Tibial nerve (tissue), 4 donors: Measurements from ENCODE around the gene ZMIZ2. TPM values are rescaled to one million over a fixed set of nuclear protein-coding genes. Genes with fewer than 3 reads are reported as not detected.

Source experiments
- DNase-seq, 2 donors: peaks; one replicate each; pipeline ENCODE4 v3.0.0-alpha.2; 2019; ENCODE audit warnings: low spot score in 2 of 2
- H3K27ac ChIP-seq, 4 donors: fragments of 200-600 bp; sonication (generic) in 3 of 4; one replicate each; pipeline ENCODE4 v1.5.1; 2017 to 2019; ENCODE audit warnings: mild to moderate bottlenecking in 1 of 4
- H3K27me3 ChIP-seq, 2 donors: fragments of 200-600 bp; sonication (generic) in 1 of 2; one replicate each; pipeline versions ENCODE4 v1.5.1 to v1.6.0; 2017 to 2019
- H3K36me3 ChIP-seq, 3 donors: fragments of 200-600 bp; sonication (generic); one replicate each; pipeline ENCODE4 v1.5.1; 2018 to 2019
- H3K4me1 ChIP-seq, 4 donors: fragments of 200-600 bp; sonication (generic) in 3 of 4; one replicate each; pipeline ENCODE4 v1.5.1; 2017 to 2019
- H3K4me3 ChIP-seq, 4 donors: fragments of 200-600 bp; sonication (generic) in 3 of 4; one replicate each; pipeline ENCODE4 v1.5.1; 2017 to 2019; ENCODE audit warnings: mild to moderate bottlenecking in 1 of 4, moderate library complexity in 1 of 4
- H3K9me3 ChIP-seq, 4 donors: fragments of 200-600 bp; sonication (generic) in 3 of 4; one replicate each; pipeline ENCODE4 v1.5.1; 2017 to 2019
- CTCF ChIP-seq, 5 experiments: fragments of 200-600 bp in 3 of 5; fragments of 450-650 bp in 2 of 5; sonication (generic) in 3 of 5; IDR thresholded peaks; one replicate each; pipeline ENCODE4 v1.5.1; 2016 to 2019; ENCODE audit warnings: antibody characterized with exemption in 5 of 5, mild to moderate bottlenecking in 3 of 5, moderate library complexity in 2 of 5
- EP300 ChIP-seq, 2 donors: sonication (generic); formaldehyde crosslinking; IDR thresholded peaks; one replicate each; pipeline ENCODE4 v1.6.1; 2017; ENCODE audit warnings: antibody characterized with exemption in 2 of 2, mild to moderate bottlenecking in 1 of 2
- POLR2A ChIP-seq, 2 donors: fragments of 450-650 bp; IDR thresholded peaks; one replicate each; pipeline ENCODE4 v1.6.1; 2017; ENCODE audit warnings: antibody characterized with exemption in 2 of 2, mild to moderate bottlenecking in 2 of 2, moderate library complexity in 2 of 2
- WGBS, 2 donors: methylation state at CpG; one replicate each; pipeline ENCODE4 v1.1.5; 2018; 5-methylcytosine and 5-hydroxymethylcytosine counted together
- total RNA-seq, 4 donors: library from RNA; depleted of rRNA; stranded (reverse); fragments of >200 nt; gene quantifications; one replicate each; pipeline ENCODE4 v1.1.0, GENCODE V29; 2016

ZMIZ2 gene
- total RNA-seq, 4 donors from 2014 or later: 24.7 to 48.9 (median 32.7) TPM

GRCh38 chr7:44709945-44710596 lies 38.6 kb upstream of the ZMIZ2 start:
- DNase-seq: no peak
- Histone ChIP-seq H3K9me3 (no peaks in the 10 kb centered on the region), H3K27ac (no peak overlapping the region), H3K27me3 (no peaks in the 10 kb centered on the region), H3K4me3 (no peak overlapping the region), H3K36me3 (peaks cover 0 to 49% (median 10%) of the 10 kb centered on the region in 3 donors), H3K4me1 (no peaks in the 10 kb centered on the region)
- 84 to 89% methylated on average over 10 of the region's 10 CpGs for WGBS, 2 donors
- no peak for TF ChIP-seq EP300 (IDR thresholded peaks at IDR 0.05)
- no peak for TF ChIP-seq POLR2A (IDR thresholded peaks at IDR 0.05)
- TF ChIP-seq CTCF (IDR thresholded peaks at IDR 0.05): no peak

- no peaks in the 10 kb centered on the region for H3K27me3 ChIP-seq
- H3K9me3 ChIP-seq: no peaks in the 10 kb centered on the region
- no peak overlapping the region for H3K4me3 ChIP-seq
- no peak overlapping the region for H3K27ac ChIP-seq
- peaks cover 0 to 37% (median 10%) of the 10 kb centered on the region in 3 donors for H3K36me3 ChIP-seq
- DNase-seq: no peak
- WGBS, 2 donors: 58 to 65% methylated on average over 5 of the region's 5 CpGs
- TF ChIP-seq CTCF (IDR thresholded peaks at IDR 0.05): no peak
- TF ChIP-seq EP300 (IDR thresholded peaks at IDR 0.05): no peak
- TF ChIP-seq POLR2A (IDR thresholded peaks at IDR 0.05): no peak
- no peaks in the 10 kb centered on the region for H3K4me1 ChIP-seq
These were observed 37.1 kb upstream of the ZMIZ2 start for GRCh38 chr7:44711528-44711927.

- WGBS, 2 donors: 55 to 62% methylated on average over 5 of the region's 5 CpGs
- TF ChIP-seq CTCF (IDR thresholded peaks at IDR 0.05) (no peak), POLR2A (IDR thresholded peaks at IDR 0.05) (no peak), EP300 (IDR thresholded peaks at IDR 0.05) (no peak)
These were observed 36.6 kb upstream of the ZMIZ2 start for GRCh38 chr7:44712012-44712411.

GRCh38 chr7:44713141-44713540 lies 35.5 kb upstream of the ZMIZ2 start:
- 77 to 81% methylated on average over 2 of the region's 2 CpGs for WGBS, 2 donors
- no peaks in the 10 kb centered on the region for H3K9me3 ChIP-seq
- no peak for DNase-seq
- TF ChIP-seq POLR2A (IDR thresholded peaks at IDR 0.05) (no peak), EP300 (IDR thresholded peaks at IDR 0.05) (no peak), CTCF (IDR thresholded peaks at IDR 0.05) (no peak)
- H3K4me3 ChIP-seq: no peak overlapping the region
- H3K27me3 ChIP-seq: no peaks in the 10 kb centered on the region
- no peak overlapping the region for H3K27ac ChIP-seq
- H3K36me3 ChIP-seq: peaks cover 0 to 21% (median 5%) of the 10 kb centered on the region in 3 donors
- no peaks in the 10 kb centered on the region for H3K4me1 ChIP-seq

More at GRCh38 chr7:44712012-44712411, 36.6 kb upstream of the ZMIZ2 start:
- Histone ChIP-seq H3K27ac (no peak overlapping the region), H3K4me1 (no peaks in the 10 kb centered on the region), H3K36me3 (peaks cover 0 to 32% (median 10%) of the 10 kb centered on the region in 3 donors), H3K4me3 (no peak overlapping the region), H3K27me3 (no peaks in the 10 kb centered on the region), H3K9me3 (no peaks in the 10 kb centered on the region)
- no peak for DNase-seq

GRCh38 chr7:44713680-44714335 lies 34.8 kb upstream of the ZMIZ2 start:
- WGBS, 2 donors: 40 to 52% methylated on average over 7 of the region's 7 CpGs
- Histone ChIP-seq H3K4me3 (no peak overlapping the region), H3K4me1 (no peaks in the 10 kb centered on the region)

More at GRCh38 chr7:44713680-44714335, 34.8 kb upstream of the ZMIZ2 start:
- peaks cover 0 to 14% (median 5%) of the 10 kb centered on the region in 3 donors for H3K36me3 ChIP-seq
- no peak for TF ChIP-seq POLR2A (IDR thresholded peaks at IDR 0.05)
- no peak for TF ChIP-seq EP300 (IDR thresholded peaks at IDR 0.05)
- TF ChIP-seq CTCF (IDR thresholded peaks at IDR 0.05): no peak
- H3K27ac ChIP-seq: no peak overlapping the region
- no peaks in the 10 kb centered on the region for H3K9me3 ChIP-seq
- no peak for DNase-seq
- no peaks in the 10 kb centered on the region for H3K27me3 ChIP-seq
